GM12878 (cell line): ENCODE data around the gene TRABD2A. TPM values are rescaled to one million over a fixed set of nuclear protein-coding genes. Genes with fewer than 3 reads are reported as not detected.

Experiments
- ATAC-seq: fragments of 200-7000 bp; cut with Tn5 transposase; 3 replicates; pipeline ENCODE4 v1.9.1; 2020; ENCODE audit warnings: mild to moderate bottlenecking, moderate library complexity
- BruUV-seq: library from RNA; stranded (reverse); fragments of 400-500 nt; replicated peaks from 2 replicates; lab custom pipeline; 2021; lab: Mats Ljungman, UMichigan
- CTCF ChIA-PET: fragments of 300-600 bp; sonication (Branson Sonifier 250); formaldehyde crosslinking; extraction: SDS; loops from one replicate; lab custom pipeline; 2021; ENCODE audit warnings: inconsistent platforms; lab: Yijun Ruan, JAX
- POLR2A ChIA-PET: fragments of 350-600 bp; formaldehyde crosslinking; extraction: SDS; loops from one replicate; lab custom pipeline; 2021; ENCODE audit warnings: inconsistent platforms; lab: Charles Lee
- RAD21 ChIA-PET: fragments of 300-600 bp; sonication (Branson Sonifier 250); formaldehyde crosslinking; loops from one replicate; lab custom pipeline; 2023; ENCODE audit warnings: antibody characterized with exemption; ENCODE audit not compliant: unreplicated experiment; lab: Charles Lee
- SMC1A ChIA-PET: fragments of 300-600 bp; sonication (Branson Sonifier 250); formaldehyde crosslinking; loops from one replicate; lab custom pipeline; 2023; ENCODE audit not compliant: unreplicated experiment, uncharacterized antibody; lab: Charles Lee
- DNase-seq: peaks from one replicate; pipeline ENCODE4 v3.0.0-alpha.2; 2011; ENCODE audit warnings: low read depth, low spot score
- FAIRE-seq: peaks from 3 replicates; lab custom pipeline; 2011; peaks lifted over from hg19 to GRCh38; lab: Jason Lieb, UNC
- H2AFZ ChIP-seq: 2 replicates; pipeline ENCODE4 v1.6.0; 2011; ENCODE audit warnings: low read depth, low read length, control low read depth; ENCODE audit not compliant: control insufficient read depth
- H3K27ac ChIP-seq: 2 replicates; pipeline ENCODE4 v1.5.1; 2011; ENCODE audit warnings: control low read depth; ENCODE audit not compliant: control insufficient read depth, insufficient read depth
- H3K27me3 ChIP-seq, 2 experiments: replicated peaks in 1 of 2; 2 replicates each; pipeline versions ENCODE4 v1.6.0 to v1.6.1; 2011; ENCODE audit warnings: low read length in 1 of 2; ENCODE audit not compliant: control insufficient read depth in 2 of 2, insufficient read depth in 2 of 2
- H3K36me3 ChIP-seq, 2 experiments: 2 replicates each; pipeline ENCODE4 v1.5.1; 2011; ENCODE audit warnings: low read length in 1 of 2; ENCODE audit not compliant: control insufficient read depth in 2 of 2, insufficient read depth in 2 of 2
- H3K4me1 ChIP-seq: 2 replicates; pipeline ENCODE4 v1.6.1; 2011; ENCODE audit warnings: mild to moderate bottlenecking, low read length, moderate library complexity, mixed read lengths; ENCODE audit not compliant: control insufficient read depth, insufficient read depth
- H3K4me2 ChIP-seq: 2 replicates; pipeline ENCODE4 v1.6.0; 2011; ENCODE audit warnings: control low read depth; ENCODE audit not compliant: control insufficient read depth, insufficient read depth
- H3K4me3 ChIP-seq: fragments of 200-600 bp; sonication (generic); 2 replicates; pipeline ENCODE4 v1.5.1; 2016
- H3K79me2 ChIP-seq: 2 replicates; pipeline ENCODE4 v1.6.0; 2011; ENCODE audit warnings: low read length; ENCODE audit not compliant: control insufficient read depth, insufficient read depth
- H3K9ac ChIP-seq: 2 replicates; pipeline ENCODE4 v1.8.0; 2011; ENCODE audit warnings: low read length, control low read depth, mixed read lengths; ENCODE audit not compliant: control insufficient read depth, insufficient read depth
- H3K9me3 ChIP-seq: replicated peaks from 3 replicates; pipeline ENCODE4 v1.5.1; 2011; ENCODE audit warnings: mild to moderate bottlenecking, low read length; ENCODE audit not compliant: control insufficient read depth, insufficient read depth
- H4K20me1 ChIP-seq: 2 replicates; pipeline ENCODE4 v1.6.0; 2011; ENCODE audit not compliant: control insufficient read depth, insufficient read depth
- CBX5 ChIP-seq: sonication (generic); IDR thresholded peaks from 2 replicates; pipeline ENCODE4 v1.6.1; 2016; ENCODE audit warnings: low read depth, moderate library complexity, mild to moderate bottlenecking, inconsistent platforms
- CEBPZ ChIP-seq: fragments of 150-350 bp; IDR thresholded peaks from 2 replicates; pipeline ENCODE4 v1.6.1; 2016; ENCODE audit warnings: low read depth, low read length
- HDAC6 ChIP-seq: fragments of 200-600 bp; sonication (generic); IDR thresholded peaks from one replicate; pipeline ENCODE4 v1.8.0; 2017; ENCODE audit warnings: antibody characterized with exemption; ENCODE audit not compliant: unreplicated experiment
- KDM1A ChIP-seq: fragments of 200-600 bp; sonication (generic); IDR thresholded peaks from 2 replicates; pipeline ENCODE4 v1.6.1; 2016; ENCODE audit warnings: borderline replicate concordance
- MTA2 ChIP-seq: fragments of 450-650 bp; IDR thresholded peaks from 2 replicates; pipeline ENCODE4 v1.6.1; 2016; ENCODE audit warnings: low read depth, mild to moderate bottlenecking, moderate library complexity
- PRDM15 ChIP-seq: fragments of 450-650 bp; formaldehyde crosslinking; IDR thresholded peaks from 2 replicates; pipeline ENCODE4 v1.4.0; 2020; ENCODE audit warnings: mild to moderate bottlenecking, moderate library complexity
- SMC3 ChIP-seq: IDR thresholded peaks from 2 replicates; pipeline ENCODE4 v1.6.1; 2011; ENCODE audit warnings: low read length, improper control_type of control experiment, borderline replicate concordance
- WRNIP1 ChIP-seq: IDR thresholded peaks from 2 replicates; pipeline ENCODE4 v1.6.1; 2011; ENCODE audit warnings: low read depth, low read length, improper control_type of control experiment, borderline replicate concordance
- whole genome bisulfite sequencing: methylation state at CpG from one replicate; pipeline ENCODE4 v1.1.6; 2016; ENCODE audit warnings: low lambda C conversion rate; ENCODE audit not compliant: insufficient replicate concordance, insufficient coverage; ENCODE audit errors: missing lambda C conversion rate; 5-methylcytosine and 5-hydroxymethylcytosine counted together
- in situ Hi-C: fragments of 300-500 bp; cut with MboI; formaldehyde crosslinking; loops from 9 replicates; pipeline ENCODE4 v1.14.3; 2018; ENCODE audit warnings: mixed read lengths
- intact Hi-C: fragments of 100-400 bp; cut with micrococcal nuclease; formaldehyde crosslinking; loops from one replicate; pipeline ENCODE4 v1.14.2; 2022; ENCODE audit not compliant: unreplicated experiment
- polyA plus RNA-seq, 11 experiments: library from polyadenylated mRNA; depleted of rRNA in 4 of 11; unstranded in 6 of 11; stranded (reverse) in 5 of 11; fragments of >200 nt; fragmentation: Nextera tagmentation in 4 of 11; fragmentation: Illumina TruSeq in 1 of 11; extraction: Ambion mirVana in 4 of 11; extraction: Trizol in 1 of 11; gene quantifications; 1 replicate in 1 of 11; 2 replicates in 10 of 11; pipeline versions ENCODE4 v1.2.1 to v1.2.3, GENCODE V29; 2011 to 2016; ENCODE audit warnings: inconsistent platforms in 2 of 11, missing spikeins in 2 of 11, low read depth in 1 of 11
- total RNA-seq, 4 experiments: library from RNA; depleted of rRNA in 3 of 4; stranded (reverse); fragments of >200 nt in 3 of 4; fragmentation: Illumina TruSeq in 1 of 4; extraction: Trizol in 1 of 4; gene quantifications; 2 replicates each; pipeline versions ENCODE4 v1.2.1 to v1.2.3, GENCODE V29; 2013 to 2021
- TF ChIP-seq, protein P1 (sequence below): IDR thresholded peaks from 2 replicates; pipeline ENCODE4 v1.6.1; 2012; ENCODE audit warnings: low read depth, low read length, improper control_type of control experiment

The TRABD2A gene
- total and polyA plus RNA-seq, 10 of the 15 experiments (the other 5 are each of a cell fraction or from before 2014, with no cell fraction given) = 1.4 to 7.6 (median 4.1) TPM

- no peak for ATAC-seq
- BruUV-seq = no TSS peak
- H4K20me1 ChIP-seq = no peaks in the 10 kb centered on the region
- no peaks in the 10 kb centered on the region; the same call in 2 of the 3 replicates for H3K9me3 ChIP-seq
- no peak overlapping the region for H3K4me2 ChIP-seq
- FAIRE-seq = no peak
- in situ Hi-C loops (no loop called here), intact Hi-C loops (no loop called here)
- no peak for DNase-seq
- no peaks in the 10 kb centered on the region for H3K4me1 ChIP-seq
- RAD21 ChIA-PET = interaction anchor here (0.7 kb wide), 1 partner anchor 74 kb away, joined by 3 read pairs; no protein-coding TSS in a partner anchor
- no peaks in the 10 kb centered on the region for H3K79me2 ChIP-seq
- CTCF ChIA-PET = interaction anchor here (0.7 to 3.1 kb wide), 3 partner anchors 13 to 448 kb away, joined by 3 to 9 read pairs (median 3); no protein-coding TSS in a partner anchor
- no peak overlapping the region for H2AFZ ChIP-seq
- WGBS = 22% methylated on average over 3 of the region's 3 CpGs
- SMC1A ChIA-PET = interaction anchor here (1.1 kb wide), 1 partner anchor 16 kb away, joined by 3 read pairs; no protein-coding TSS in a partner anchor
- H3K27ac ChIP-seq = no peak overlapping the region
- no peak overlapping the region for H3K9ac ChIP-seq
- H3K4me3 ChIP-seq = no peak overlapping the region
- H3K36me3 ChIP-seq = no peaks in the 10 kb centered on the region
- no peak for TF ChIP-seq WRNIP1
- no peak for TF ChIP-seq CBX5
- POLR2A ChIA-PET = interaction anchor here (0.5 to 1.4 kb wide), 2 partner anchors 34 to 70 kb away, joined by 3 read pairs; no protein-coding TSS in a partner anchor
- no peaks in the 10 kb centered on the region for H3K27me3 ChIP-seq
Observed at GRCh38 chr2:84851876-84852275, 29.0 kb downstream of the TRABD2A start.

DNA sequence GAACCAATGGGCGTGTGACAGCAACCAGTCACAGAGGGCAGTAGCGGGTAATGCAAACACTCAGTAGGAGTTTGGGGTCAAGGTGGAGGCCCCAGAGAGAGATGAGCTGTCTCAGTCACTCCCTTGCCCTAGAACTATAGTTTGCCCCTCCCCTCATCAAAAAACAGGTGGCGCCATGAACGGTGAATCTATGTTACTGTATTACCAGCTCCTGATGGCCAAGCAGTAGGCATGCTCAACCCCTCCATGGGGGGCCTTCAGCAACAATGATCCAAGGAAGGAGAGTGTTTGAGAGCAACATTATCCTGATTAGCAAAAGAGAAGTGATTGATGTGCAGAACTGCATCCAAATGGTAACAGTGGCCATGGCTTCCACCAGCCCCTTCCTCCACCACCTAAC lies 30.4 kb downstream of the TRABD2A start:
- Histone ChIP-seq H3K27ac (no peak overlapping the region), H3K4me2 (no peak overlapping the region), H3K27me3 (no peaks in the 10 kb centered on the region), H3K36me3 (no peaks in the 10 kb centered on the region), H3K4me1 (peaks cover 3% of the 10 kb centered on the region; the same call in 1 of the 2 replicates), H4K20me1 (no peaks in the 10 kb centered on the region), H3K79me2 (no peaks in the 10 kb centered on the region), H3K9ac (no peak overlapping the region), H3K4me3 (no peak overlapping the region), H3K9me3 (no peaks in the 10 kb centered on the region; the same call in 2 of the 3 replicates), H2AFZ (no peak overlapping the region)
- intact Hi-C loops = no loop called here
- CTCF ChIA-PET = interaction anchor here (1.2 to 3.1 kb wide), 4 partner anchors 9 to 109 kb away, joined by 4 to 9 read pairs (median 6); no protein-coding TSS in a partner anchor
- POLR2A ChIA-PET = no interaction called here
- BruUV-seq = no TSS peak
- in situ Hi-C loops = no loop called here
- WGBS = 80% methylated on average over 4 of the region's 4 CpGs
- no peak for DNase-seq
- FAIRE-seq = no peak
- no peak for ATAC-seq
- SMC1A ChIA-PET = interaction anchor here (1.1 kb wide), 1 partner anchor 11 kb away, joined by 3 read pairs; no protein-coding TSS in a partner anchor
- RAD21 ChIA-PET = no interaction called here
- TF ChIP-seq MTA2 (no peak), PRDM15 (no peak), KDM1A (no peak), HDAC6 (no peak), SMC3 (no peak), CEBPZ (no peak)
- TF ChIP-seq, protein P1, sequence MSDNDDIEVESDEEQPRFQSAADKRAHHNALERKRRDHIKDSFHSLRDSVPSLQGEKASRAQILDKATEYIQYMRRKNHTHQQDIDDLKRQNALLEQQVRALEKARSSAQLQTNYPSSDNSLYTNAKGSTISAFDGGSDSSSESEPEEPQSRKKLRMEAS = no peak
